UCSD-AML1 (cell line): Measurements from ENCODE around the gene NXF3.
"Not testable (repeated sequence)": the region's sequence is repeated elsewhere in the genome, so short reads cannot be mapped to it uniquely, and the experiment has no call there.

Experiments used
- DNase-seq: peaks from one replicate; lab custom pipeline; 2025; ENCODE audit not compliant: unreplicated experiment; lab: John Stamatoyannopoulos, UW

NXF3 gene

GRCh38 chrX:103051260-103051789 lies 41.6 kb downstream of the NXF3 start:
- DNase-seq, result no peak

- not testable (repeated sequence) for DNase-seq
Observed at GRCh38 chrX:103033371-103033770, 59.6 kb downstream of the NXF3 start.
